A549 (cell line): ENCODE results near the gene TIMP3. TPM values are rescaled to one million over a fixed set of nuclear protein-coding genes. Genes with fewer than 3 reads are reported as not detected.

Source experiments
- ATAC-seq, 2 experiments: fragments of 200-7000 bp in 1 of 2; fragments of >200 bp in 1 of 2; cut with Nextera tagmentation in 1 of 2; cut with Tn5 transposase in 1 of 2; 3 replicates each; pipeline versions ENCODE4 v1.8.0 to v1.9.1; 2018 to 2020; ENCODE audit warnings: mild to moderate bottlenecking in 1 of 2, moderate library complexity in 1 of 2
- CTCF ChIA-PET: fragments of 300-600 bp; sonication (Branson Sonifier 250); formaldehyde crosslinking; extraction: SDS; loops from one replicate; lab custom pipeline; 2021; ENCODE audit warnings: antibody characterized with exemption, inconsistent platforms; lab: Yijun Ruan, JAX
- POLR2A ChIA-PET: fragments of 350-600 bp; formaldehyde crosslinking; extraction: SDS; loops from one replicate; lab custom pipeline; 2021; ENCODE audit warnings: antibody characterized with exemption, inconsistent platforms; lab: Yijun Ruan, JAX
- DNase-seq, 2 experiments: peaks; one replicate each; pipeline versions ENCODE4 v3.0.0 to v3.0.0-alpha.2; 2011 to 2016; ENCODE audit warnings: low read depth in 1 of 2, low spot score in 1 of 2
- FAIRE-seq: peaks from 2 replicates; lab custom pipeline; 2011; peaks lifted over from hg19 to GRCh38; lab: Jason Lieb, UNC
- H3K27ac ChIP-seq, 2 experiments: fragments of >200 bp; sonication (Bioruptor Twin); formaldehyde crosslinking; 3 replicates each; pipeline ENCODE4 v1.5.1; 2016 to 2017
- H3K4me1 ChIP-seq: fragments of >200 bp; sonication (Bioruptor Twin); formaldehyde crosslinking; 3 replicates; pipeline ENCODE4 v1.6.1; 2016
- H3K4me2 ChIP-seq: fragments of >200 bp; sonication (Bioruptor Twin); formaldehyde crosslinking; 3 replicates; pipeline ENCODE4 v1.6.1; 2016
- H3K4me3 ChIP-seq: fragments of >200 bp; sonication (Bioruptor Twin); formaldehyde crosslinking; 3 replicates; pipeline ENCODE4 v1.5.1; 2016
- H3K9me3 ChIP-seq: fragments of >200 bp; sonication (Bioruptor Twin); formaldehyde crosslinking; 3 replicates; pipeline ENCODE4 v1.6.1; 2016
- BHLHE40 ChIP-seq: IDR thresholded peaks from 2 replicates; pipeline ENCODE4 v1.6.1; 2012; ENCODE audit warnings: low read depth, low read length, inconsistent platforms
- CBX8 ChIP-seq: fragments of 200-600 bp; sonication (generic); IDR thresholded peaks from 2 replicates; pipeline ENCODE4 v1.6.1; 2016
- EHMT2 ChIP-seq: fragments of 200-600 bp; sonication (generic); IDR thresholded peaks from 2 replicates; pipeline ENCODE4 v1.6.1; 2016; ENCODE audit warnings: antibody characterized with exemption, low read depth, mild to moderate bottlenecking, moderate library complexity
- HDAC2 ChIP-seq: fragments of 200-600 bp; sonication (generic); IDR thresholded peaks from 2 replicates; pipeline ENCODE4 v1.6.1; 2016
- JUN ChIP-seq, 2 experiments: fragments of >200 bp; sonication (Bioruptor Twin); formaldehyde crosslinking; IDR thresholded peaks; 2 replicates in 1 of 2; 3 replicates in 1 of 2; pipeline ENCODE4 v1.6.1; 2016 to 2017
- KDM1A ChIP-seq: fragments of 200-600 bp; sonication (generic); IDR thresholded peaks from 2 replicates; pipeline ENCODE4 v1.6.1; 2016; ENCODE audit warnings: low read depth, mild to moderate bottlenecking
- PHF8 ChIP-seq: fragments of 200-600 bp; sonication (generic); IDR thresholded peaks from 2 replicates; pipeline ENCODE4 v1.6.1; 2016; ENCODE audit warnings: low read depth, mild to moderate bottlenecking, antibody characterized with exemption, moderate library complexity, borderline replicate concordance
- POLR2A ChIP-seq: IDR thresholded peaks from 2 replicates; pipeline ENCODE4 v1.6.1; 2012; ENCODE audit warnings: mild to moderate bottlenecking, low read length
- RAD21 ChIP-seq, 2 experiments: fragments of >200 bp in 1 of 2; sonication (Bioruptor Twin) in 1 of 2; formaldehyde crosslinking in 1 of 2; IDR thresholded peaks in 1 of 2; conservative IDR thresholded peaks in 1 of 2; 2 replicates in 1 of 2; 3 replicates in 1 of 2; pipeline ENCODE4 v1.6.1; 2012 to 2018; ENCODE audit warnings: inconsistent platforms in 1 of 2
- WGBS: methylation state at CpG from one replicate; pipeline ENCODE4 v1.1.6; 2017; ENCODE audit errors: missing lambda C conversion rate; 5-methylcytosine and 5-hydroxymethylcytosine counted together
- polyA plus RNA-seq, 4 experiments: library from polyadenylated mRNA; depleted of rRNA in 3 of 4; stranded (reverse); fragments of >200 nt; fragmentation: RNase III in 1 of 4; extraction: RNeasy Plus Mini Kit Qiagen cat#74134 plus additional on column Dnase treatment in 1 of 4; gene quantifications; 2 replicates in 3 of 4; 3 replicates in 1 of 4; pipeline ENCODE4 v1.2.3, GENCODE V29; 2011 to 2017
- TF ChIP-seq, protein P1 (sequence below): fragments of 250-450 bp; sonication (Bioruptor Pico); IDR thresholded peaks from 2 replicates; pipeline ENCODE4 v1.5.0; 2021; ENCODE audit warnings: mild to moderate bottlenecking, moderate library complexity, borderline replicate concordance
- TF ChIP-seq, protein P2 (sequence below): fragments of 250-450 bp; sonication (Bioruptor Pico); IDR thresholded peaks from 2 replicates; pipeline ENCODE4 v1.5.0; 2020; ENCODE audit warnings: low read depth, mild to moderate bottlenecking, moderate library complexity
- TF ChIP-seq, protein P3 (sequence below): fragments of >200 bp; sonication (Bioruptor Twin); formaldehyde crosslinking; IDR thresholded peaks from 3 replicates; pipeline ENCODE4 v1.5.1; 2016
- TF ChIP-seq, protein P4 (sequence below): fragments of 200-600 bp; sonication (generic); IDR thresholded peaks from 2 replicates; pipeline ENCODE4 v1.6.1; 2016; ENCODE audit warnings: antibody characterized with exemption, mild to moderate bottlenecking, moderate library complexity

Gene TIMP3
- polyA plus RNA-seq, 2 of the 4 experiments (the other 2 are of a cell fraction) = 1.4 to 1.7 TPM

DNA sequence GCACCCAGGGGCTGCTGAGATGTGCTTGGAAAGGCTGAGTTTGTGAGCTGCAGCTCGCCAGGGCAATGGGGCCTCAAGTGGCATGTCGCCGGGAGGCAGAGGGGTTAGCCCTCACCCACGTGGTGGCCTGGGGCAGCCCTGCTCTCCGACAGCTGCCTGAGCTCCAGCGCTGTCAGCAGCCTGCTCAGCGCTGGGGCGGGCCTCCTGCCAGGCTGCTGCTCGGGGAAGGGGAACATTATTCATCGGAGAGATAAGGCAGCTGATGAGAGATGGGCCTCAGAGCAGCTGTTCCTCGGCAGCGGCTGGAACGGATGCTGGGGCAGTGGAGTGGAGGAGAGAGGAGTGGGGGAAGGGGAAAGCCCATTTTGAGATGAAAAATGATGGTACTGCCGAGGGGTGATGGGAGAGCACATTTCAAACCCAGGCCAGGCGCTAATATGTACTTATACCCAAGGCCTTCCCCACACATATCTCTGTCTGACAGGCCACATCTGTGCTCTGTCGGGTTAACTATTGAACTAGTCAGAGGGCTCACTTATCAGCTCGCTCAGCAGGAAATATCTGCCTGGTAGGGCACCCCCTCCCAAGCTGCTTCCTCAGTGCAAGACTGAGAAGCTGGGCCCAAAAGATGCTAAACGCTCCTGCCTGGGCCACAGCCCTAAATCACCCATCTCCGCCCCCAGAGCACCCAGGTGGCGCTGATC, 79.5 kb downstream of the TIMP3 start:
- DNase-seq (no peak), FAIRE-seq (no peak), ATAC-seq (no peak)
- Histone ChIP-seq H3K4me2 (no peak overlapping the region), H3K4me1 (no peaks in the 10 kb centered on the region), H3K27ac (no peak overlapping the region), H3K9me3 (no peaks in the 10 kb centered on the region), H3K4me3 (no peak overlapping the region)
- ChIA-PET POLR2A (no interaction called here), CTCF (no interaction called here)
- TF ChIP-seq, protein P1, sequence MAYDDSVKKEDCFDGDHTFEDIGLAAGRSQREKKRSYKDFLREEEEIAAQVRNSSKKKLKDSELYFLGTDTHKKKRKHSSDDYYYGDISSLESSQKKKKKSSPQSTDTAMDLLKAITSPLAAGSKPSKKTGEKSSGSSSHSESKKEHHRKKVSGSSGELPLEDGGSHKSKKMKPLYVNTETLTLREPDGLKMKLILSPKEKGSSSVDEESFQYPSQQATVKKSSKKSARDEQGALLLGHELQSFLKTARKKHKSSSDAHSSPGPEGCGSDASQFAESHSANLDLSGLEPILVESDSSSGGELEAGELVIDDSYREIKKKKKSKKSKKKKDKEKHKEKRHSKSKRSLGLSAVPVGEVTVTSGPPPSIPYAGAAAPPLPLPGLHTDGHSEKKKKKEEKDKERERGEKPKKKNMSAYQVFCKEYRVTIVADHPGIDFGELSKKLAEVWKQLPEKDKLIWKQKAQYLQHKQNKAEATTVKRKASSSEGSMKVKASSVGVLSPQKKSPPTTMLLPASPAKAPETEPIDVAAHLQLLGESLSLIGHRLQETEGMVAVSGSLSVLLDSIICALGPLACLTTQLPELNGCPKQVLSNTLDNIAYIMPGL (CRISPR knock-in tag) = no peak
- TF ChIP-seq HDAC2 = no peak
- WGBS = 71% methylated on average over 10 of the region's 20 CpGs

DNA sequence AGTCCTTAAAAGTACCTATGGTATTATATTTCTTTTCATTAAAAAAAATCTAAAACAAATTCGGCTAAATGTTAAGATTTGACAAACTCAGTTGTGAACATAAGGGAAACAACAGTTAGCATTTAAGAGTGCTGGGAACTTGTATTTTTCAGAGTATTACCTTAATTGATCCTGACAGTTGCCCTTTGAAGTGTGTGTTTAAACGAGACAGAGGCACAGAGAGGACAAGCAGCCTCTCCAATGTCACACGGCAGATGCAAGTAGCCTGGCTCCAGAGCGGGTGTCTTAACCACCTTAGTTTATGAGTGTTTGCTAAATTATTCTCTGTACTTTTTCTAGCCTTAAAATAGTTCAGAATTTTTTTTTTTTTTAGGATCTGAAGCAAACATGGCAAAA, 80.9 kb downstream of the TIMP3 start:
- no peak overlapping the region for H3K4me3 ChIP-seq
- no peak for DNase-seq
- POLR2A ChIA-PET = no interaction called here
- CTCF ChIA-PET = no interaction called here
- TF ChIP-seq PHF8 (no peak), POLR2A (no peak), EHMT2 (no peak), RAD21 (conservative IDR thresholded peaks at IDR 0.05 in 1 of 2, IDR thresholded peaks at IDR 0.05 in 1 of 2) (no peak), JUN (IDR thresholded peaks at IDR 0.05) (no peak), BHLHE40 (no peak), CBX8 (no peak), KDM1A (no peak)
- TF ChIP-seq, protein P2, sequence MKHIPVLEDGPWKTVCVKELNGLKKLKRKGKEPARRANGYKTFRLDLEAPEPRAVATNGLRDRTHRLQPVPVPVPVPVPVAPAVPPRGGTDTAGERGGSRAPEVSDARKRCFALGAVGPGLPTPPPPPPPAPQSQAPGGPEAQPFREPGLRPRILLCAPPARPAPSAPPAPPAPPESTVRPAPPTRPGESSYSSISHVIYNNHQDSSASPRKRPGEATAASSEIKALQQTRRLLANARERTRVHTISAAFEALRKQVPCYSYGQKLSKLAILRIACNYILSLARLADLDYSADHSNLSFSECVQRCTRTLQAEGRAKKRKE (CRISPR knock-in tag) = no peak
- TF ChIP-seq, protein P3, sequence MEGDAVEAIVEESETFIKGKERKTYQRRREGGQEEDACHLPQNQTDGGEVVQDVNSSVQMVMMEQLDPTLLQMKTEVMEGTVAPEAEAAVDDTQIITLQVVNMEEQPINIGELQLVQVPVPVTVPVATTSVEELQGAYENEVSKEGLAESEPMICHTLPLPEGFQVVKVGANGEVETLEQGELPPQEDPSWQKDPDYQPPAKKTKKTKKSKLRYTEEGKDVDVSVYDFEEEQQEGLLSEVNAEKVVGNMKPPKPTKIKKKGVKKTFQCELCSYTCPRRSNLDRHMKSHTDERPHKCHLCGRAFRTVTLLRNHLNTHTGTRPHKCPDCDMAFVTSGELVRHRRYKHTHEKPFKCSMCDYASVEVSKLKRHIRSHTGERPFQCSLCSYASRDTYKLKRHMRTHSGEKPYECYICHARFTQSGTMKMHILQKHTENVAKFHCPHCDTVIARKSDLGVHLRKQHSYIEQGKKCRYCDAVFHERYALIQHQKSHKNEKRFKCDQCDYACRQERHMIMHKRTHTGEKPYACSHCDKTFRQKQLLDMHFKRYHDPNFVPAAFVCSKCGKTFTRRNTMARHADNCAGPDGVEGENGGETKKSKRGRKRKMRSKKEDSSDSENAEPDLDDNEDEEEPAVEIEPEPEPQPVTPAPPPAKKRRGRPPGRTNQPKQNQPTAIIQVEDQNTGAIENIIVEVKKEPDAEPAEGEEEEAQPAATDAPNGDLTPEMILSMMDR = no peak
- TF ChIP-seq, protein P4, sequence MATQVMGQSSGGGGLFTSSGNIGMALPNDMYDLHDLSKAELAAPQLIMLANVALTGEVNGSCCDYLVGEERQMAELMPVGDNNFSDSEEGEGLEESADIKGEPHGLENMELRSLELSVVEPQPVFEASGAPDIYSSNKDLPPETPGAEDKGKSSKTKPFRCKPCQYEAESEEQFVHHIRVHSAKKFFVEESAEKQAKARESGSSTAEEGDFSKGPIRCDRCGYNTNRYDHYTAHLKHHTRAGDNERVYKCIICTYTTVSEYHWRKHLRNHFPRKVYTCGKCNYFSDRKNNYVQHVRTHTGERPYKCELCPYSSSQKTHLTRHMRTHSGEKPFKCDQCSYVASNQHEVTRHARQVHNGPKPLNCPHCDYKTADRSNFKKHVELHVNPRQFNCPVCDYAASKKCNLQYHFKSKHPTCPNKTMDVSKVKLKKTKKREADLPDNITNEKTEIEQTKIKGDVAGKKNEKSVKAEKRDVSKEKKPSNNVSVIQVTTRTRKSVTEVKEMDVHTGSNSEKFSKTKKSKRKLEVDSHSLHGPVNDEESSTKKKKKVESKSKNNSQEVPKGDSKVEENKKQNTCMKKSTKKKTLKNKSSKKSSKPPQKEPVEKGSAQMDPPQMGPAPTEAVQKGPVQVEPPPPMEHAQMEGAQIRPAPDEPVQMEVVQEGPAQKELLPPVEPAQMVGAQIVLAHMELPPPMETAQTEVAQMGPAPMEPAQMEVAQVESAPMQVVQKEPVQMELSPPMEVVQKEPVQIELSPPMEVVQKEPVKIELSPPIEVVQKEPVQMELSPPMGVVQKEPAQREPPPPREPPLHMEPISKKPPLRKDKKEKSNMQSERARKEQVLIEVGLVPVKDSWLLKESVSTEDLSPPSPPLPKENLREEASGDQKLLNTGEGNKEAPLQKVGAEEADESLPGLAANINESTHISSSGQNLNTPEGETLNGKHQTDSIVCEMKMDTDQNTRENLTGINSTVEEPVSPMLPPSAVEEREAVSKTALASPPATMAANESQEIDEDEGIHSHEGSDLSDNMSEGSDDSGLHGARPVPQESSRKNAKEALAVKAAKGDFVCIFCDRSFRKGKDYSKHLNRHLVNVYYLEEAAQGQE = no peak
- FAIRE-seq = no peak
- H3K4me2 ChIP-seq = no peak overlapping the region
- WGBS = 32% methylated on average over 4 of the region's 4 CpGs
- H3K4me1 ChIP-seq = no peaks in the 10 kb centered on the region
- no peak for ATAC-seq
- H3K27ac ChIP-seq = no peak overlapping the region
- H3K9me3 ChIP-seq = no peaks in the 10 kb centered on the region
